K562 (cell line): ENCODE results near the gene SLC4A5. TPM values are rescaled to one million over a fixed set of nuclear protein-coding genes. Genes with fewer than 3 reads are reported as not detected.

Experiments used
- ATAC-seq: fragments of 200-7000 bp; cut with Tn5 transposase; 3 replicates; pipeline ENCODE4 v1.9.1; 2020; ENCODE audit warnings: moderate library complexity
- BruUV-seq: library from RNA; stranded (reverse); fragments of 400-500 nt; replicated peaks from 2 replicates; lab custom pipeline; 2021; lab: Mats Ljungman, UMichigan
- CTCF ChIA-PET: fragments of 300-600 bp; formaldehyde crosslinking; extraction: SDS; loops from one replicate; lab custom pipeline; 2021; ENCODE audit warnings: low intra/inter-chr PET ratio; lab: Yijun Ruan, JAX
- POLR2A ChIA-PET: fragments of 300-600, 350-650 bp; sonication (Branson Sonifier 250); formaldehyde crosslinking; extraction: SDS; loops from one replicate; lab custom pipeline; 2021; ENCODE audit warnings: antibody characterized with exemption, inconsistent platforms; lab: Yijun Ruan, JAX
- DNase-seq, 4 experiments: peaks; one replicate each; pipeline versions ENCODE4 v3.0.0 to v3.0.0-alpha.2; 2011 to 2018; ENCODE audit warnings: low spot score in 3 of 4, mixed read lengths in 3 of 4; ENCODE audit errors: extremely low read depth in 1 of 4
- FAIRE-seq: peaks from 2 replicates; lab custom pipeline; 2011; peaks lifted over from hg19 to GRCh38; lab: Jason Lieb, UNC
- H2AFZ ChIP-seq: 2 replicates; pipeline ENCODE4 v1.6.0; 2011; ENCODE audit warnings: low read depth, low read length, control low read depth, inconsistent platforms
- H3K27ac ChIP-seq: fragments of 200-600 bp; 3 replicates; pipeline ENCODE4 v1.8.0; 2011; ENCODE audit warnings: low read depth, mild to moderate bottlenecking, control low read depth, inconsistent platforms, low read length, moderate library complexity, mixed read lengths; ENCODE audit errors: extremely low read depth
- H3K27me3 ChIP-seq, 2 experiments: fragments of 300-600 bp in 1 of 2; 2 replicates in 1 of 2; 3 replicates in 1 of 2; pipeline versions ENCODE4 v1.6.0 to v1.8.0; 2011; ENCODE audit warnings: inconsistent platforms in 2 of 2, low read length in 2 of 2, mild to moderate bottlenecking in 1 of 2, mixed read lengths in 1 of 2, moderate library complexity in 1 of 2; ENCODE audit not compliant: control insufficient read depth in 2 of 2, insufficient read depth in 2 of 2
- H3K36me3 ChIP-seq: fragments of 300-600 bp; 3 replicates; pipeline ENCODE4 v1.8.0; 2011; ENCODE audit warnings: mild to moderate bottlenecking, low read length, inconsistent platforms; ENCODE audit not compliant: control insufficient read depth, insufficient read depth
- H3K4me1 ChIP-seq, 2 experiments: fragments of 200-600 bp in 1 of 2; replicated peaks in 1 of 2; 2 replicates in 1 of 2; 3 replicates in 1 of 2; pipeline versions ENCODE4 v1.5.1 to v1.8.0; 2011; ENCODE audit warnings: inconsistent platforms in 2 of 2, low read length in 2 of 2, mild to moderate bottlenecking in 1 of 2, mixed read lengths in 1 of 2, moderate library complexity in 1 of 2; ENCODE audit not compliant: control insufficient read depth in 2 of 2, insufficient read depth in 2 of 2
- H3K4me2 ChIP-seq: 2 replicates; pipeline ENCODE4 v1.6.1; 2011; ENCODE audit warnings: low read length, control low read depth, inconsistent platforms, mixed read lengths; ENCODE audit not compliant: insufficient read depth
- H3K4me3 ChIP-seq: fragments of 200-600 bp; sonication (generic), shearing (Covaris generic); 2 replicates; pipeline ENCODE4 v1.5.1; 2016; ENCODE audit warnings: control low read depth, inconsistent platforms
- H3K79me2 ChIP-seq: fragments of 200-600 bp; 3 replicates; pipeline ENCODE4 v1.8.0; 2011; ENCODE audit warnings: low read length, inconsistent platforms; ENCODE audit not compliant: control insufficient read depth, insufficient read depth
- H3K9ac ChIP-seq, 2 experiments: 2 replicates each; pipeline versions ENCODE4 v1.6.0 to v1.6.1; 2011; ENCODE audit warnings: low read depth in 2 of 2, low read length in 2 of 2, control low read depth in 1 of 2, inconsistent platforms in 1 of 2, mild to moderate bottlenecking in 1 of 2, mixed read lengths in 1 of 2; ENCODE audit not compliant: insufficient read depth in 1 of 2
- H3K9me1 ChIP-seq: one replicate; pipeline ENCODE4 v1.6.0; 2011; ENCODE audit warnings: inconsistent platforms, mild to moderate bottlenecking, low read length, moderate library complexity; ENCODE audit not compliant: control insufficient read depth, insufficient read depth
- H3K9me3 ChIP-seq: replicated peaks from 2 replicates; pipeline ENCODE4 v1.5.1; 2011; ENCODE audit warnings: low read depth, low read length, inconsistent platforms; ENCODE audit not compliant: control insufficient read depth, insufficient read depth
- H4K20me1 ChIP-seq: replicated peaks from 2 replicates; pipeline ENCODE4 v1.6.1; 2011; ENCODE audit warnings: low read length, inconsistent platforms, mixed read lengths; ENCODE audit not compliant: control insufficient read depth, insufficient read depth
- CHD7 ChIP-seq: fragments of 200-600 bp; sonication (generic); IDR thresholded peaks from one replicate; pipeline ENCODE4 v1.6.1; 2012; ENCODE audit warnings: mild to moderate bottlenecking, low read depth, low read length, inconsistent platforms
- ETS1 ChIP-seq: conservative IDR thresholded peaks from 2 replicates; pipeline ENCODE4 v1.6.1; 2011; ENCODE audit warnings: low read depth, mild to moderate bottlenecking, low read length; ENCODE audit not compliant: control insufficient read depth
- FOXJ2 ChIP-seq: fragments of 200-800 bp; sonication (Bioruptor generic); IDR thresholded peaks from 2 replicates; pipeline ENCODE4 v1.6.1; 2016; ENCODE audit warnings: missing genetic modification characterization, missing compliant biosample characterization
- FOXK1 ChIP-seq: sonication (generic); formaldehyde crosslinking; IDR thresholded peaks from 2 replicates; pipeline ENCODE4 v1.8.0; 2022; ENCODE audit warnings: missing genetic modification reagents, mild to moderate bottlenecking, borderline replicate concordance
- GABPA ChIP-seq: fragments of 200-800 bp; sonication (Bioruptor generic); conservative IDR thresholded peaks from 2 replicates; pipeline ENCODE4 v1.6.1; 2016; ENCODE audit warnings: low read depth, missing genetic modification characterization, missing compliant biosample characterization
- MTA1 ChIP-seq: fragments of 450-650 bp; IDR thresholded peaks from 2 replicates; pipeline ENCODE4 v1.6.1; 2017; ENCODE audit warnings: borderline replicate concordance
- SMAD4 ChIP-seq: fragments of 250-450 bp; sonication (Bioruptor Pico); conservative IDR thresholded peaks from 2 replicates; pipeline ENCODE4 v1.8.0; 2021; ENCODE audit warnings: inconsistent platforms, mild to moderate bottlenecking, moderate library complexity
- WGBS: fragments of 100-300 bp; shearing (Covaris generic); methylation state at CpG from one replicate; pipeline ENCODE4 v1.1.6; 2016; ENCODE audit warnings: low coverage, mixed read lengths; ENCODE audit not compliant: insufficient coverage; ENCODE audit errors: missing lambda C conversion rate; 5-methylcytosine and 5-hydroxymethylcytosine counted together
- in situ Hi-C: fragments of 300-500 bp; cut with MboI; formaldehyde crosslinking; loops from 4 replicates; pipeline ENCODE4 v1.15.0; 2018; ENCODE audit warnings: inconsistent platforms, mixed read lengths
- intact Hi-C: fragments of 100-400 bp; cut with micrococcal nuclease; formaldehyde crosslinking; loops from 2 replicates; pipeline ENCODE4 v1.14.2; 2022
- polyA plus RNA-seq, 8 experiments: library from polyadenylated mRNA; depleted of rRNA in 4 of 8; stranded (reverse) in 5 of 8; unstranded in 3 of 8; fragments of >200 nt; fragmentation: Nextera tagmentation in 2 of 8; fragmentation: Illumina TruSeq in 1 of 8; extraction: Ambion mirVana in 2 of 8; extraction: Trizol in 1 of 8; gene quantifications; 2 replicates each; pipeline versions ENCODE4 v1.2.1 to v1.2.3, GENCODE V29; 2011 to 2014; ENCODE audit warnings: inconsistent platforms in 1 of 8, missing spikeins in 1 of 8
- total RNA-seq, 7 experiments: library from RNA; depleted of rRNA in 6 of 7; stranded (reverse); fragments of >200 nt in 6 of 7; fragmentation: Illumina TruSeq in 2 of 7; extraction: Trizol in 2 of 7; gene quantifications; 2 replicates each; pipeline versions ENCODE4 v1.2.1 to v1.2.3, GENCODE V29; 2011 to 2021; ENCODE audit warnings: low replicate concordance in 1 of 7

Gene SLC4A5
- total and polyA plus RNA-seq, 9 of the 15 experiments (the other 6 are each of a cell fraction or from before 2014, with no cell fraction given), result 0.03 to 0.77 (median 0.14) TPM; not detected in 1

GRCh38 chr2:74366036-74366435 is 22.8 kb upstream of the SLC4A5 start:
- no TSS peak for BruUV-seq
- intact Hi-C loops (no loop called here), in situ Hi-C loops (no loop called here)
- Histone ChIP-seq H4K20me1 (no peaks in the 10 kb centered on the region), H3K36me3 (peaks cover 95% of the 10 kb centered on the region), H3K4me3 (no peak overlapping the region), H3K9me3 (no peaks in the 10 kb centered on the region), H3K9ac (no peak overlapping the region), H3K4me1 (no peaks in the 10 kb centered on the region), H3K79me2 (no peaks in the 10 kb centered on the region), H3K27me3 (no peaks in the 10 kb centered on the region), H3K4me2 (no peak overlapping the region), H2AFZ (no peak overlapping the region), H3K27ac (no peak overlapping the region), H3K9me1 (no peaks in the 10 kb centered on the region)
- FAIRE-seq, result no peak
- ATAC-seq, result no peak
- WGBS, result 75% methylated on average over 3 of the region's 3 CpGs
- ChIA-PET POLR2A (interaction anchor here (1.6 kb wide), 1 partner anchor 14 kb away, joined by 4 read pairs; no protein-coding TSS in a partner anchor), CTCF (no interaction called here)
- TF ChIP-seq GABPA (tag), result no peak
- TF ChIP-seq SMAD4, result no peak
- no peak for TF ChIP-seq ETS1
- no peak for TF ChIP-seq CHD7
- TF ChIP-seq FOXK1 (CRISPR knock-in tag), result no peak
- no peak for TF ChIP-seq FOXJ2 (tag)
- no peak for TF ChIP-seq MTA1
- no peak for DNase-seq
